Measurements from ENCODE around the gene SYT1.

DNA sequence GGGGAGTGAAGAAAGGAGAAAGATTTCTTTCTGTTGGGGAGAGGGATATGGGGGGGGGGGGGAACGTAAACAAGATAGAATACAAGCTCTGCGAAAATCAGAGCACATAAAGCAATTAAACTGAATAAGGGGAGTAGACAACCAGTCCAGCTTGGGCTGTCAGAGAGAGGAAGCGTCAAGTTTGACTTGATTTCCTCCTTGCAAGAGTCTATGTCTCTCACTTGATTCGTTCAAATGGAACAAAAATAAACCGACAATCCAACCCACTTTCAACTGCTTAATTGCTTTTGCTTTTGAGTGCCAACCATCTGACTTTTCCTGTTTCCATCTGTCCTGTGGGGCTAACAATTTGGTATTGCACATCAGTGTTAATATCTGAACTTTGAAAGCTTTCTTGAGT is 942 bp downstream of the SYT1 start:
- TF ChIP-seq GATA2 (IDR thresholded peaks at IDR 0.05; ENCODE audit: low read depth, low read length) (no peak), GATA3 (IDR thresholded peaks at IDR 0.05; ENCODE audit: low read depth, low read length) (no peak)
